ENCODE results near the gene ZNF487.
"Not testable (repeated sequence)": the region's sequence is repeated elsewhere in the genome, so short reads cannot be mapped to it uniquely, and the experiment has no call there.

Gene ZNF487

DNA sequence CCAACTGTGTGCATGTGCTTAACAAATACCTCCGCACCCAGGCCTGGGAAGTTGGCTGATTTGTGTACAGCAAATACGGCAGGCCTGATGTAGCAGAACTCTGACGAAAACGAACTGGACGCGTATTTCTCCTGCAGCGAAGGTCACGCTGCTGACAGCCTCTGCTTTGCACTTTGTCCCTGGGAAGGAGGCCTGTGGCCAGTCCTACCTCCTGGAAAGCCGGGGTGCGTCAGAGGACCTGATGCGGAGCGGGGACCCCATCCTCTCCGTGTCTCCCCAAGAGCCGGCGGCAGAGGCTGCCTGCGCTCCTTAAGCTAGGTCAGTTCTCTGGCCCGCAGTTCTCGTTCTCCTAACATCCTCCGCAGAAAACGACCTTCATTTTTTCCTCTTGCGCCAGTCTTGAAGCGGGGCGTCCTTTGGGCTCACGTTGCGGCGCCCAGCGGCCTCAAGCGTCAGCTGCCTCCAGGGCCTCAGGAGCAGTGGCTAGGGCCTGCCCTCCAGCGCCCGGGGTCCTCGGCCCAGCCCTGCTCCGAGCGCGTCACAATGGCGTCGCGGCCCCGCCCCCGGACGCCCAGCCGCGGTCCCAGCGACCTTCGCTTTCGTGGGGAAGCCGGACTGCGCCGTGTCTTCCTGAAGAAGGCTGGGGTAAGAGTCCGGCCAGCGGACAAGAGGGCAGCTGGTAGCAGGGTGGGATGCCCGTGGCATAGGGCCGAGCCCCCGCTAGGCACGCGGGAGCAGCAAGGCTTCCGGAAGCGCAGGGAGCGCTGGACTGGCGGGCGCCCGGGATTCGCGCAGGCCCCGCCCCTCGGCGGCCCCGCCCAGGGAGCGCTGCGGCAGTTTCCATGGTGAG is at the start of gene ZNF487:
ZNF487 (plus strand) TSS at position 821 of the 850 bp plus-strand sequence. CDS start 38,703 bp downstream, outside the sequence.
- DNase-seq, result peak; percentile 91

DNA sequence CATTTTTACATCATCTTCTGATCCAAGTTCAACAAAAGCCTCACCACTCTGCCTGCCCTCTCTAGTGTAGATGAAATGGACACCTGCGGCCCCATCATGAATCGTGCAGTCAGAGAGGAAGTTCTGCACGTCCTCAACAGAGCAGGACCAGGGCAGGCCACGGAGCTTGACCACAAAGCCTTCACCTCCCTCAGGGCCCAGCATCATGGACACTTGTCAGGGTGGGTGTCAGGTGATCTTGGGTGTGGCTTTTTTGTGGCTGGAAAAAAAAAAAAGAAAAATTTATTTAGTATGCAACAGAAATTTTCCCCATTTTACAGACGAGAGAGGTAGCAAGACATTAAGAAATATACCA is 49.3 kb upstream of the ZNF487 start:
- DNase-seq, result no peak

DNA sequence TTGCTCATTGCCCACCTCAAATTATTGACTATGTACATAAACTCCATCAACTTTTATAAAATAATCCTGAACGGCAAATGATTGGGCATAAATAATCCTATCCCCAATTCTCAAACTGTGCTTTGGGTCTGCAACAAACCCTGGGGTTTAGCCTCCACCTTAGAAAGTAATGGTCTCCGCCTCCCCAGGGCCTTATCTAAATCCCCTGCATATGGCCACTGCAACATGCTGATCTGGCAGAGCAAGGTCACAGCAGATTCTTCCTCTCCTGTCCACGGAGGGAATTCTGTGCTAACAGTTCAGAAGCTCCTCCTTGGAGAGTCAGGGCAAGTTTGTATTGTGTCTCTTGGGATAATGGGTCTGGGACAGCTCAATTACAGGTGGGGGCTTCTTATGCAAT is 47.0 kb upstream of the ZNF487 start:
- no peak for DNase-seq

DNA sequence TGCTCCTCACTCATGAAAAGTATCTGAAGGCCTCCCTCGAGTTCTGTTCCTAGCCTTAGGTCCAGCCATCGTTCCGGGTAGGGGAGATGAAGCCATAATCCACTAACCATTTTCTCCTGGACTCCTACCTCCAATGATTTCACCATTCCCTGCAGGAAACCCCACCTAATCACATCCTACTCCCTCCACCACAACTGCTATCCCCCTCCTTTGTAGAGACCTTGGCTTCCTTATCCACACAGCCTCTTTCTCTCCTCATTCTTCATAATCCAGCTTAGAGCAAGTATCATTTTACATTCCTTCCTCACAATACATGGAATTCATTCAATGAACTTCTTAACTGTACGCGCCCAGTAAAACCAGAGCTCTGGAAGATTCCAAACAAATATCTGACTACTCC is 46.6 kb upstream of the ZNF487 start:
- DNase-seq, result no peak

DNA sequence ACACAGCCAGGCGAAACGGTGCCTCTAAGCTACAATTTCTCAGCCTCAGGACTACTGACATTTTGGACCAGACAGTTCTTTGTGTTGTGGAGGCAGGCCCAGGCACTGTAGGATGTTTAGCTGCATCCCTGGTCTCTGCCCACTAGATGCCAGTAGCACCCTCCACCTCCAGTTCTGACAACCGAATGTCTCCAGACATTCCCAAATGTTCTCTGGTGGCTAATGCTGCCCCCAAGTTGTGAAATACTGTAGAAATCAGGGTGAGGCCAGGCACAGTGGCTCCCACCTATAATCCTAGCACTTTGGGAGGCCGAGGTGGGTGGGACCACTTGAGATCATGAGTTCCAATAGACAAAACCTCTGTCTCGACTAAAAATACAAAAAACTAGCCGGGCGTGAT is 46.2 kb upstream of the ZNF487 start:
- no peak for DNase-seq

DNA sequence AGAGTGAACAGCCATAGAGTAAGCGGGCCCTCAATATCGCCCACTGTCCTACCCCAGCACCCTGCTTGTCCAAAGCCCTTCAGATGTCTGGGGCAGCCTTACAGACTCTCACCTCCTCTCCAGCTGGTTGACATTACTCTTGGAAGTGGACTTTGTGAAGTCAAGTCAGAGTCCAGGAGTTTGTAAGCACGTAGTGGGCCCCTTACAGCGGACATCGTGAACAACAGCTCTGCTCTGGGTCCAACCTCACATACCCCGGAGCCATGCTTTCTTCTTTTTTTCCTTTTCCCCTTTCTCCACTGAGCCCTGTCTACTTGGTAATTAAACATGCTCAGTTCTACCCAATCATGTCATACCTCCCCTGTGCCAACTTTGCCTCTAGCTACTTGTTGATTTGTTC is 45.4 kb upstream of the ZNF487 start:
- DNase-seq, result no peak

DNA sequence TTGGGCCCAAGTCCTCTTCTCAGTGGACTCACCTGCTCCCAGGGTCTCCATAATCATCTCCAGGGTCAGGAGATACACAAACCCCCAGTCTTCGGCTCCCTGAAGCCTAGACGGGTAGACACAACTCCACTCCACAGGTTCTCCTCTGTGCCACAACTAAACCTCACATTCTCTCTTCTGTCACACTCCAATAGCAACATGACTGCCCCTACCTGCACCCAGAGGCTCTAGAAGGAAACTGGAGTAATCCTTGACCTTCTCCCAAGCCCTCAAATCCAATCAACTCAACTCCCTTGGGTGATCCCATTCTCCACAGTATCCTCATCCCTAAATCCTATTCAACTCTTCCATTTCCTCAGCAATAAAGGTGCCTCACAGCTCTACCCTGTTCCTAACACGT is 44.2 kb upstream of the ZNF487 start:
- DNase-seq, result no peak

DNA sequence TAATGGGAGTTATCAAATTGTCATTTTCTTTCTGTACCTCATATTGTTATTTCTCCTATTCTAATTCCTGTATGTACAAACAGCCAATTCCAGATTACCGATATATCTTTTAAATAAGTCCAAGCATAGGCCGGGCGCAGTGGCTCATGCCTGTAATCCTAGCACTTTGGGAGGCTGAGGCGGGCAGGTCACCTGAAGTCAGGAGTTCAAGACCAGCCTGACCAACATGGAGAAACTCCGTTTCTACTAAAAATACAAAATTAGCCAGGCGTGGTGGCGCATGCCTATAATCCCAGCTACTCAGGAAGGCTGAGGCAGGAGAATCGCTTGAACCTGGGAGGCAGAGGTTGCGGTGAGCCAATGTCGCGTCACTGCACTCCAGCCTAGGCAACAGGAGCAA is 43.7 kb upstream of the ZNF487 start:
- not testable (repeated sequence) for DNase-seq

DNA sequence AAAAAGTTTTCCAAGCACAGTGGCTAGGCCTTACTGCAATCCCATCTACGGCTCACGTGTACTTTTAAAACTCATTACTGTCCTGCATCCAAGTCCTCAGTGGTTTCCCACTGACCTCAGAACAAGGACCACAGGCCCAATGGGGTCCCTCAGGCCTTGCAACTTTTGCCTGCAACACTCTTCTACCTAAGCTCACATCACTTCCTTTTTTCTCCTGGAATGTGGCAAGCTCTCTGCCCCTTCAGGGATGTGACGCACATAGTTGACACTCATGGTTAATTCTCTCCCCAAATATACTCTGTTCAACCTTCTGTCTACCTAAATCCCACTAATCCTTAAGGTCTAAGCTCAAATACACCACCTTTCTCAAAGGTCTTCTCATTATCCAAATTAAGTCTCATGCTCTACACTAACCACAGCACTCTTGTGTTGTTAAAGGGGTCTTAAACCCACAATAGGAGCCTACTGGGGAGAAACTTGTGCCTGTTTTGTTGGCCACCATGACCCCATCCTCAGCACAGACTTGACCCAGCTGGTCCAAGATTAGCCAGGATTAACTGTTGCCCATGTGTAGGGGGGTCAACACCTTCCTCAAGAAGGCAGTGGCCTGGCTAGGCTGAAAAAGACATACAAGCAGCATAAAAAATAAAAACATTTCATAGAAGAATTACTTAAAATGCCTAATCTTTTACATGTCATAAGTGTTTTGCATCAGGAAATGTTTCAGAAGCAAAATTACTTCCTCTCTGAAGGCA is 43.1 kb upstream of the ZNF487 start:
- DNase-seq, result no peak

DNA sequence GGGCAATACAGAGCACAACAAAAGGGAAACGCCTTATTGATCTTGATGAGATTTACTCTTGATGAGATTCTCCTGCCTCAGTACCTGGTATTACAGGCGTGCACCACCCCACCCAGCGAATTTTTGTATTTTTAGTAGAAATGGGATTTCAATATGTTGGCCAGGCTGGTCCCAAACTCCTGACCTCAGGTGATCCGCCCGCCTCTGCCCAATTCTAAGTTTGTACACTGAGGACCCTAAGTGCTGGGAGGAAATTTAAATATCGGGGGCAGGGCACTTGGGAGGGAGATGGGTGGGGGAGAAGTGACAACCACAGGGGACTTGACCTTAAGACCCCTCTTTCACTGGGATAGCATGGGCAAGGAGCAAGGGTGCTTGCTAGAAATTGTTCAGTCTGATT is 42.0 kb upstream of the ZNF487 start:
- DNase-seq, result no peak

DNA sequence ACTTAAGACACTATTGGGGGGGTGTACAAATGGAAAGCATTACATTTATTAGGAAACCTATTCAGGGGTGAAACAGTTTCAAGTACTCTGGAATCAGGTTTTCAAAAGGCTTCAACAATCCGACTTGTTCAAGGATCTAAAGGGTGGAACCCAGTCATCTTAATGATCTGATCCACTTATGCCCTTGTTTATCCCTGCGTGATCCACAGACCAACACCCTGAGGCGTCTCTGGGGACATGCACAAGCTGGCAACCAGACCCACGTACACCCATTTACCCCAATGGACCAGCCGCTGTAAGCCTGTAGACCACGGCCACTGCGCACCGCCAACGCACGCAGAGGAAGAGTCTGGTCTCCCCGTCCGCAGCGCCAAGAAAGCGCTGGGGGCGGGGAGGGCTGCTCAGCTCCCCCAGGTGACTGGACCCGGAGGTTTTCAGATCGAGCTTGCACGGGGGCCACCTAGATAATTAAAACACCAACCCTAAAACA is 41.3 kb upstream of the ZNF487 start:
- DNase-seq, result no peak

DNA sequence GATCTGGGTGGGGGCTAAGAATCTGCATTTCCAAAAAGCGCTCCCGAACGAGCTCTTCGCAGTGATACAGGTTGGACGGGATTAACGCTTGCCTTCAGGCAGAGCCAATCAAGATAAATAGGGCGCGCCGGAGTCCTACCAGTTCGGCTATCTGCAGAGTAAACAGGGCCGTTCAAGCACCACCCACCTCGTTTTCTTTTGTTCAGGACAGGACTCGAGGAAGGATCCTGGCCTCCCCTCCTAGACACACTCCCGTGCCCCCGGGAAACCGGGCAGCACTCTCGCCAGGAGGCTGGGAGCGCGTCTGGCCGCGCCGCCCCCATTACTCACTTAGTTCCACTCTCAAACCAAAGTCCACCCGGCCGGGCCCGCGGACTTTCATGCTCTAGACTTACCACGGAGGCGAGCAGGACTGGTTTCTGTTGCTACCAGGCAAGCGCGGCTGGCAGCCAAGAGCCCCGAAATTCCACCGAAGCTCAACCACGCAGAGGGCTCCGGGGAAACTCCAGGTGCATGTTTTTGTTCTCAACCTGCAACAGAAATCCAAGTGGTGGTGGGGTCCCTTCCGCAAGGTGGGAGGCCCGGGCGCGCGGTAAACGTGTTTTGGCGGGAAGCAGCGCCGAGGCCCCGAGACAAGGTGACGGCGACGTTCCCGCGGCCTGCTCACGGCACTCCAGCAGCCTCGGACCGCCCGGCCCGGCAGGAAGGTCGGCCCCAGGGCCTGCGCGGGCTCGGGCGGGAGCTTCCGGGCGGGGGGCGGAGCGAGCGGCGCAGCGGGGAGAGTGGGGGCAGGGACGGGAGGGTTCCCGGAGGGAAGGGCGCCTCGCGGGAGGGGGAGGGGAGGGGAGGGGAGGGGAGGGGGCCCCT is 40.6 kb upstream of the ZNF487 start:
- peak; percentile 88 for DNase-seq

DNA sequence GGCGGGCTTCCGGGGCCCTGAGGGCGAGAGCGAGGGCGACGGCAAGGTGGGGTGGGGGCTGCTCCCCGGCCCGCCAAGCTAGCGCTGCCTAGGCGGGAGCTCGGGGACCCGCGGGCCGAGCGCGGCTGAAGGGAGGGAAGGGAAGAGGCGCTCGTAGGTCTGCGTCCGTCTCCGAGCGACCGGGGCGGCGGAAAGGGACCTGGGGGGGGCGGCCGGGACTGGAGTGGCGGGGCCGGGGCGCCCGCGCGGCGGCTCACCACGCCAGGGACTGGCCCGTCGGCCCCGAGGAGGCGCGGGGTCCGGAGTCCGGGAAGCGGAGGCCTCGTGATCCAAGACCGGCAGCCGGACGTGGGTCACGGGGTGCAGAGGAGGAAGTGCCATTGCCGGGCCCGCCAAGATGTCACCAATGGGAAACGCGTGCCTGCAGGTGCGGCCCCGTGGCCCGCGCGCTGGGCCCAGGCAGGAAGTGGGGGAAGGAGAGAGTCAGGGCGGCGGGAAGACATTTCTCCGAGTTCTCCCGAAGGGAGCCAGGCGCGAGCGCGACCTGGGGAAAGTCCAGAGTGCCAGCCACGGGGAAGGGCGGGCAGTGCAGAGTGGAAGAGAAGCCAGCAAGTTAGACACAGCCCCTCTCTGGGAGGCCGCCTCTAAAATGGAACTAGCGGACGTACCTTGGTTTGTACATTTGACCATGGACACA is 39.8 kb upstream of the ZNF487 start:
- DNase-seq, result peak; percentile 94

DNA sequence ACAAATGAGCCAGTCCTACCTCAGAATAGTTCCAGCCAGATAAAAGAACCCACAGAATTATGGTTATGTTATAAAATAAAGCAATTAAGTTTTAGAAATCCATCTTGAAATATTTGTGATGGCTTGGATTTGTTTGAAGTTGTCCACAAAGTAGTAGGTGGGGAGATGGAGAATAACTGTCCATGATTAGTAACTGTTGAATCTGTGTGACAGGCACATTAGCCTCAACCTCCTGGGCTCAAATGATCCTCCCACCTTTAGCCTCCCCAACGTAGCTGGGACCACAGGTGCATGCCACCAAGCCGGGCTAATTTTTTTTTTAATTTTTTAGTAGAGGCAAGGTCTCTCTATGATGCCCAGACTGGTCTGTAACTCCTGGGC is 38.0 kb upstream of the ZNF487 start:
- no peak for DNase-seq

DNA sequence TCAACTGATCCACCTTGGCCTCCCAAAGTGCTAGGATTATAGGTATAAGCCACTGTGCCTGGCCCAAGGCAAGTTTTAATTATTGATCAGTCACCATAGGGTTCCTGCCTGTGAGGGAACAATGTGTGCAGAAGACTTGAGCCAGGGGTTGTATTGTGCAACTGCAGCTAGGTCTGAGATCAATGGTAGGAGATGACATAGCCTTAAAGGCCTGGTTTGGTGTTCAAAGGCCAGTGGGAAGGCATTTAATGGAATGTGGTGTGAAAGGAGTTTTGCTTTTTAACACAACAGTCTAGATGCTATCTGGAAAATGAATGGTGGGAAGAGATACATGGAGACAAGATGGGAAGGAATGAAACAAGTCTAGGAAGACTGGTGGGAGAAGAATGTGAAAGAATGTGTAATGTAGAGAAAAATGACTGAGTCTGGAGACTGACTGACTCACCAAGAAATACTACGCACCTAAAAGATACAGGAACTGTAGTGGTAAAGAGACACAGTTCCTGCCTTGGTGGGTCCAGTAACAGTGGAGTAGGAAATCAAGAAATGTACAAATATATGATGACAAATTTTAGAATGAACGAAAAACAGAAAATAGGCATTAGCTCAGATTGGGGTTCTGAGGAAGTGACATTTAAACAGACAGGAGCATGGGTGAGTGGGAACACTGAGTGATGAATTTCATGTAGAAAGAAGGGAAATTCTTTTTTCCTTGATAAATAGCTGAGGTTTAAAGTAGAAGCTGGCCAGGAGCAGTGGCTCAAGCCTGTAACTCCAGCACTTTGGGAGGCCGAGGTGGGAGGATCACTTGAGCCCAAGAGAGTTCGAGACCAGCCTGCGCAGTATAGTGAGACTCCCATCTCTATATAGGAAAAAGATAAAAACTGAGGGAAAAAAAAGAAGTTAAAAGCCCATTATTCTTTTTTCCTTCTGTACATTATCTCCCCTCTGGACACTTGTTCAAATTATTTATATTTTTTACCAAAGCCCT is 37.3 kb upstream of the ZNF487 start:
- DNase-seq, result peak; percentile 65

DNA sequence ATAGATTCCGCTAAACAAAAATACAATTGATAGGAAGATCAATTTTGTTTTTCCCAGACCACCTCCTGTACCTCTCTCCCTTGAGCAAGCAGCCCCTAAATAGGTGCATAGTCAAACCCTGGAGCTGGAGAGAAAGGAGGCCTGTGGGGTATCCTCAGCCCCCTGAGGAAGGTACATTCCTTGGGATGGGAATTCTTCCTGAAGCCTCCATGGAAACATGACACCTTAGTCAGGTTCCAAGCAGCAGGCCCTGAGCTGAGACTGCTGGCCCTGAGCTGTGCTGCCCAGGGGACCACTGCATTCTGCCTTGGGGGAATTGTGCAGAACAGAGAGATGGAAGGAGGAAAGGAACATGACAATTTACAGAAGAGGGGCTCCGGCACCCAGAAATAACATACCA is 35.3 kb upstream of the ZNF487 start:
- DNase-seq, result no peak

DNA sequence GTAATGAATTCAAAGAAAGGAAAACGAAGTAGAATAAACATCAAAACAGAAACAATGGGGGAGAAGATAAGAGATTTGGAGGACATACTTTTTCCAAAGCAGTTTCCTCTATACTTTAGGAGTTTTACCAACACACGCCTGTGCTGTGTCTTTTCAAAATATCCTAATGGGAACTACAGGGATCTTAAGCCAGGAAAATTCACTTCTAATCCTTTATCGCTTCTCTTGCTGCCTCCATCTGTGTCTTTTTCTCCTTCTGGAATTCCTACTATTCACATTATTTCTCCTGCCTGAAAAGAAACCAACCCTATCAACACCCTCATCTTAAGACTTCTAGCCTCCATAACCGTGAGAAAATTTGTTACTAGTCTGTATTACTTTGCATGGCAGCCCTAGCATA is 34.7 kb upstream of the ZNF487 start:
- no peak for DNase-seq

DNA sequence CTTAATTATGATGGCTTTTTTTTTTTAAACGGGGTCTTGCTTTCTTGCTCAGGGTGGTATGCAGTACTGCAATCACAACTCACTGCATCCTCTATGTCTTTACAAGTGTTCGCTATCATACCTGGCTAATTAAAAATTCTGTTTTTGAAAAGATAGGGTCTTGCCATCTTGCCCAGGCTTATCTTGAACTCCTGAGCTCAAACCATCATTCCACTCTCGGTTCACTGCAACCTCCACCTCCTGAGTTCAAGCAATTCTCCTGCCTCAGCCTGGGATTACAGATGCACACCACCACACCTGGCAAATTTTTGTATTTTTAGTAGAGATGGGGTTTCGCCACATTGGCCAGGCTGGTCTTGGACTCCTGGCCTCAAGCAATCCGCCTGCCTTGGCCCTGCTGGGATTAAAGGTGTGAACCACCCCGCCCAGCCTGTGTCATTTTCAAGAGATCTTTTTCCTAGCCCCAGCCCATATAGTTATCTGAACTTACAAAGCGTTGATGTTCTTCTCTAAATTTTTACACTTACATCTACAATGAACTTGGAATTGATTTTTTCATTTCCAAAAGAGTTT is 33.9 kb upstream of the ZNF487 start:
- no peak for DNase-seq

DNA sequence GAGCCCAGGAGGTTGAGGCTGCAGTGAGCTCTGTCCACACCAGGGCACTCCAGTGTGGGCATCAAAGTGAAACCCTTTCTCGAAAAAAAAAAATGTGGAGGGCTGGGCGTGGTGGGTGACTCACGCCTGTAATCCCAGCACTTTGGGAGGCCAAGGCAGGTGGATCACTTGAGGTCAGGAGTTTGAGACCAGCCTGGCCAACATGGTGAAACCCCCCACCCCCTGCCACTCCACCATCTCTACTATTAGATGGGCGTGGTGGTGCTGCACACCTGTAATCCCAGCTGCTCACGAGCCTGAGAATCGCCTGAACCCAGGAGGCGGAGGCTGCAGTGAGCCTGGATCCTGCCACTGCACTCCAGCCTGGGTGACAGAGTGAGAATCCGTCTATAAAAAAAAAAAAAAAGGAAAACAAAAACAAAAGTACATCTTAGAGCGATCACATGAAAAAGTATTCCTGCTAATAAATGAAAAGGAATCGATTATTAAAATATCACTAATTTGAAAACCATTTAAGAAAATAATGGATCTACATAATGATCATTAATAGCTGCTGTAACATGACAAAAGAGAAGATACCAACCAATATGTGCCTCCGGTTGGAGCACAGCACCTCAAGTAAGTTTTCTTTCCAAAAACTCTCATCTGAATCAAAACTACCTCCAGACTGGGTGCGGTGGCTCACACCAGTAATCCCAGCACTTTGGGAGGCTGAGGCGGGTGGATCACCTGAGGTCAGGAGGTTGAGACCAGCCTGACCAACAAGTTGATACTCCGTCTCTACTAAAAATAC is 32.8 kb upstream of the ZNF487 start:
- no peak for DNase-seq

DNA sequence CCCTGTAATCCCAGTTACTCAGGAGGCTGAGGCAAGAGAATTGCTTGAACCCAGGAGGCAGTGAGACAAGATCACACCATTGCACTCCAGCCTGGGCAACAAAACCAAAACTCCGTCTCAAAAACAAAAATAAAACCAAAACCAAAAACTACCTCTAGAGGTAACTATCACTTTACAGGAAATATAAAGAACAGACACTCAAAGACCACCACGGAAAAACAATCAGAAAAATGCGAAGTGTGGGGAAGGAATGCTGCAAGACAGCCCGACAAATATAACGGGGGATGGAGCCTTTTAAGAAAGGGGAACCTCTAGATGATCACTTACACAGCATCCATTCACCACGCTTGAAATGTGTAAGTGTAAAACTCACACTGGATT is 32.2 kb upstream of the ZNF487 start:
- DNase-seq, result no peak
